ENCODE data around the gene IKBKE. TPM values are rescaled to one million over a fixed set of nuclear protein-coding genes. Genes with fewer than 3 reads are reported as not detected.
A peak's percentile ranks its signal among the peaks of the same experiment; 100 is the strongest.

IKBKE gene
- total RNA-seq, 6 donors from 2014 or later, result 7.4 to 25.1 (median 9.2) TPM

- H3K4me1 ChIP-seq, result no peaks in the 10 kb centered on the region
- TF ChIP-seq POLR2AphosphoS5 (IDR thresholded peaks at IDR 0.05) (no peak), EP300 (IDR thresholded peaks at IDR 0.05) (no peak), POLR2A (IDR thresholded peaks at IDR 0.05) (no peak), CTCF (IDR thresholded peaks at IDR 0.05) (no peak)
- H3K36me3 ChIP-seq, result peaks cover 9 to 84% (median 66%) of the 10 kb centered on the region in 4 donors
- no peaks in the 10 kb centered on the region for H3K9me3 ChIP-seq
- ATAC-seq (ENCODE audit: low FRiP score in 2 of 2) (no peak), DNase-seq (no peak)
- WGBS, 2 donors, result 95 to 96% methylated on average over 12 of the region's 12 CpGs
- no peak overlapping the region for H3K4me3 ChIP-seq
- H3K27ac ChIP-seq, result no peak overlapping the region
- H3K27me3 ChIP-seq, result no peaks in the 10 kb centered on the region
Measured at GRCh38 chr1:206450281-206450680, 20.0 kb upstream of the IKBKE start.

- H3K27me3 ChIP-seq, result no peaks in the 10 kb centered on the region
- 75 to 91% methylated on average over 9 of the region's 9 CpGs for WGBS, 2 donors
Measured at GRCh38 chr1:206451134-206451686, 19.1 kb upstream of the IKBKE start.

GRCh38 chr1:206453111-206453510, 17.2 kb upstream of the IKBKE start:
- peaks cover 3 to 69% (median 55%) of the 10 kb centered on the region in 4 donors for H3K36me3 ChIP-seq
- 92 to 96% methylated on average over 12 to 13 of the region's 13 CpGs for WGBS, 2 donors

More at GRCh38 chr1:206451134-206451686, 19.1 kb upstream of the IKBKE start:
- no peak overlapping the region for H3K4me3 ChIP-seq
- TF ChIP-seq CTCF (IDR thresholded peaks at IDR 0.05), result no peak
- no peak for TF ChIP-seq POLR2A (IDR thresholded peaks at IDR 0.05)
- no peak for TF ChIP-seq POLR2AphosphoS5 (IDR thresholded peaks at IDR 0.05)
- no peak for TF ChIP-seq EP300 (IDR thresholded peaks at IDR 0.05)
- no peaks in the 10 kb centered on the region for H3K9me3 ChIP-seq
- no peak overlapping the region for H3K27ac ChIP-seq
- peaks cover 7 to 83% (median 68%) of the 10 kb centered on the region in 4 donors for H3K36me3 ChIP-seq
- ATAC-seq (ENCODE audit: low FRiP score in 2 of 2) (no peak), DNase-seq (no peak)
- peaks cover 0 to 8% (median 0%) of the 10 kb centered on the region in 4 donors for H3K4me1 ChIP-seq

GRCh38 chr1:206455289-206455665, 15.0 kb upstream of the IKBKE start:
- Histone ChIP-seq H3K27ac (no peak overlapping the region), H3K27me3 (no peaks in the 10 kb centered on the region), H3K9me3 (no peaks in the 10 kb centered on the region), H3K4me1 (peaks cover 14 to 28% (median 15%) of the 10 kb centered on the region in 4 donors), H3K4me3 (no peak overlapping the region), H3K36me3 (peaks cover 3 to 70% (median 51%) of the 10 kb centered on the region in 4 donors)
- ATAC-seq (ENCODE audit: low FRiP score in 2 of 2), result no peak
- no peak for TF ChIP-seq CTCF (IDR thresholded peaks at IDR 0.05)
- TF ChIP-seq POLR2A (IDR thresholded peaks at IDR 0.05), result no peak
- no peak for TF ChIP-seq POLR2AphosphoS5 (IDR thresholded peaks at IDR 0.05)
- DNase-seq, result no peak
- WGBS, 2 donors, result 81 to 84% methylated on average over 3 of the region's 3 CpGs

More at GRCh38 chr1:206453111-206453510, 17.2 kb upstream of the IKBKE start:
- Histone ChIP-seq H3K9me3 (no peaks in the 10 kb centered on the region), H3K27me3 (no peaks in the 10 kb centered on the region), H3K4me3 (no peak overlapping the region), H3K27ac (no peak overlapping the region), H3K4me1 (peaks cover 14 to 27% (median 15%) of the 10 kb centered on the region in 4 donors)
- ATAC-seq (ENCODE audit: low FRiP score in 2 of 2) (no peak), DNase-seq (peak in 1 of 2 donors; percentile 41)
- TF ChIP-seq EP300 (IDR thresholded peaks at IDR 0.05), result no peak
- TF ChIP-seq CTCF (IDR thresholded peaks at IDR 0.05), result no peak
- TF ChIP-seq POLR2AphosphoS5 (IDR thresholded peaks at IDR 0.05), result no peak
- TF ChIP-seq POLR2A (IDR thresholded peaks at IDR 0.05), result no peak
